Renal cortical epithelial cell (primary cell): Measurements from ENCODE around the gene CCL22. TPM values are rescaled to one million over a fixed set of nuclear protein-coding genes. Genes with fewer than 3 reads are reported as not detected.
A peak's percentile ranks its signal among the peaks of the same experiment; 100 is the strongest.
"Not testable (repeated sequence)": the region's sequence is repeated elsewhere in the genome, so short reads cannot be mapped to it uniquely, and the experiment has no call there.

ENCODE experiments used
- DNase-seq: peaks from one replicate; pipeline ENCODE4 v3.0.0-alpha.2; 2011; ENCODE audit warnings: low read depth
- total RNA-seq: library from RNA; depleted of rRNA; stranded (reverse); fragments of >200 nt; gene quantifications from 2 replicates; pipeline ENCODE4 v1.2.3, GENCODE V29; 2014

Gene CCL22
- total RNA-seq, 1 donor from 2014 or later: not detected

GRCh38 chr16:57394444-57394843 lies 35.9 kb downstream of the CCL22 start:
- peak; percentile 81 for DNase-seq

GRCh38 chr16:57395026-57395425 lies 36.4 kb downstream of the CCL22 start:
- no peak for DNase-seq

GRCh38 chr16:57396786-57397185 lies 38.2 kb downstream of the CCL22 start:
- no peak for DNase-seq

- DNase-seq: not testable (repeated sequence)
These were observed 38.9 kb downstream of the CCL22 start for GRCh38 chr16:57397493-57397892.

GRCh38 chr16:57401943-57402640 lies 43.5 kb downstream of the CCL22 start:
- no peak for DNase-seq

GRCh38 chr16:57403965-57404817 lies 45.6 kb downstream of the CCL22 start, which contains the start of gene CCL17:
TSS of gene CCL17 (plus strand) at chr16:57404767. CDS start at chr16:57413933, 9,166 bp downstream.
- no peak for DNase-seq

GRCh38 chr16:57405097-57405496 lies 46.5 kb downstream of the CCL22 start:
- DNase-seq: no peak

DNA sequence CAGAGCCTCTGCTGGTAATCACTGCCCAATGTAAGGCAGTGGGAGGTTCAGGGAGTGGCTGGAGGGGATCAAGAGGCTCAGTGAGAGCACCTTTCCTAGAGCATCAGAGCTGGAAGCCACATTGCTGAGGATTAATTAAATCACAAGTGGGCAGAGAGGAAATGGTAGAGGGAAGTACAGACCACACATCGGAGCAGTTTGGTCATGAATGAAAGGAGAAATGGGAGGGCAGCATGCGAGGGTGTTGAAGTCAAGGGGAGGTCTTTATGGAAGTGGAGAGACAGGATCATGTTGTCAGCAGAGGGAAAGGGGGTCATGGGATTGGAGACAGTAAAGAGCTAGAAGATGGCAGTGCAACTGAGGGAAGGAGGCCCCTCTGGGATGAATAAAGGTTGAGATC lies 48.3 kb downstream of the CCL22 start:
- DNase-seq: no peak

DNA sequence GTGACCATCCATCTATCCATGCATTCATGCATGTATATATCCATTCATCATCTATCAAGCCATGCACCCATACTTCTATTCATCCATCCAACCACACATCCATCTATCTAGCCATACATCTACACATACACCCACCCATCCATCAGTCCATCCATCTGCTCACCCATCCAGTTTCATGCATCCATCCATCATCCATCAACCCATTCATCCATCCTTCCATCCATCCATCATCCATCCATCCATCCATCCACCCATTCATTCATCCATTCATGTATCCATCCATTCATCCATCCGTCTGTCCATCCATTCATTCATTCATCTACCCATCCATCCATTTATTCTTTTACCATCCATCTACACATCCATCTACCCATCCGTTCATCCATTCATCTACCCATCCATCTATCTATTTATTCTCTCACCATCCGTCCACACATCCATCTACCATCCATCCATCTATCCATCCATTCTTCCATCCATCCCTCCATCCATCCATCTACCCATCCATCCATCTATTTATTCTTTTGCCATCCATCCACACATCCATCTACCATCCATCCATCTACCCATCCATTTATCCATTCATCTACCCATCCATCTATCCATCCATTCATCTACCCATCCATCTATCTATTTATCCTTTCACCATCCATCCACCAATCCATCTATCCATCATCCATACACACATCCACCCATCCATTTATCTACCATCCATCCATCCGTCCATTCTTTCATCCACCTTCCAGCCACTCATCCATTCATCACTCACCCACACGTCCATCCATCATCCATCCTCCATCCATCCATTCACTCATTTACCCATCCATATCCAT lies 49.2 kb downstream of the CCL22 start:
- DNase-seq: no peak

DNA sequence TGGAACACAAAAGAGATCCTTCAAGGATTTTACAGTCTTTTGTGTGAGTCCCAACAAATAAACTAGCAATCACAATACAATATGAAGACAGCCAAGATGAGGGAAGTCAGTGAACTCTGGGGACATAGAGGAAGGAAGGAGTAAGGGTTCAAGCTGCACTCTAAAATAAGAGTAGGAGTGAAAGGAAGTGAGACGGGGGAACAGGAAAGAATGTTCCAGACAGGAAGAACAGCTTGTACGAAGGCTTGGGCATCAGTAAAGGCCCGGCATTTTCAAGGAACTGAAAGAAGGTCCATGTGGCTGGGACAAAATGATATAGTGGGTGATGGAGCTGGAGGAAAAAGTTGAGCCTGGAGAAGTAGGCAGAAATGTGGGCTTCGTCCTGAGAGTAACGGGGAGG lies 50.5 kb downstream of the CCL22 start:
- DNase-seq: no peak

DNA sequence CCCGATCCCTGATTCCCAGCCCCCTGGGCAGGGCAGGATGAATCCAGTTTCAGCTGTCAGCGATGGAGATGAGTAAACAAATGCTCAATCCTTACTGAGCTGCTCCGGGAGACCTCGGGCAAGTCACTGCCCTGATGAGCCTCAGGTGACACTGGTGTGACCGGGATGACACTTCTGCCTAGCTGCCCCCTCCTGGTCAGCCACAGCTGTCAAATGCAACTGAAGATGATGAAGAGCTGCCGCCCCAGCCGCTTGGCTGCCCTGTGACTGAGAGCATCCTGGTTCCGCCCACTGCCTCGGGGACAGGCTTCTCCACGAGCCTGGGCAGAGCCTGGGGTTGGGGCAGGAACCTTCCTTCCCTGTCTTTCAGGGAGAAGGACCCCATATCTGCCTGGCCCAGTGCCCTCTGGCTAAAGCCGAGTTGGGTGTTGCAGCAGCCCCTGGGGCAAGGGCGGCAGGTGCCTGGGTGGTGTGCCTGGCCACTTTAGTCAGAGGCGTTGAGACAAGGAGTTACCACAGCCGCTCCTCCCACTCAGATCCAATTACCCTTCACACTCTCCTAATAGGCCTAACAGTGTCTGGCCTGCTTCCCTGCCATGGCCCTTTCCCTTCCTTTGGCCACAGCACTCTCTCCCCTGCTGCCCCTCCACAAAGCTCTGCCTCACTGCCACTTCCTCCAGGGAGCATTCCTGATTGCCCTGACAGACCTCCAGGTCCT lies 51.4 kb downstream of the CCL22 start:
- no peak for DNase-seq

DNA sequence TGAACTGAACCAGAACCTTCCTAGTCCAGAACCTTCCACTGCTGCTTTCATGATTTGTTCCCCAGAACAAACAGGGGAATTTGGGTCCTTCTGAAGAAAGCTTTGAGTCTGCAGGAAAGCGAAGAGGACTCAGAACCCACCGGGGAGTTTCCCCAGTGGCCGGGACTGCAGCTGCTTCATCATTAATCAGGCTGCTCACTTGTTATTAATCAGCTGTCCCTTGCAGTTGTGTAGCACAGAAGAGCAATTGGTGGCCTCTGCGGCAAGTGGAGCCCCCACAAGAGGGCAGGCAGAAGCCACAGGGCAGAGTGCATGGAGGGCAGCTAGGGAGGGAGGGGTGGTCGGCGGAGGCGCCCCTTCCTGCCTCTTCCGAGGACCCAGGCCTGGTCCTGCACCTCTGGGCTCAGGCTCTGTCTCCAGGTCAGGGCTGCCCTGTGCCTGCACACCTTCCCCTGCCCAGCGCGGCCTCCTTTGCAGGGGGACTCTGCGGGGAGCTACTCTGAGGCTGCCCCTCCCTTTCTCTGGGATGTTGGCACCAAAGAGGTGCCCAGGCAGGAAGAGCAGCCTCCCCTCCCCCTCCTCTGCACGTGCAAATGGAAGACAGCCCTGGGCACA lies 52.9 kb downstream of the CCL22 start:
- no peak for DNase-seq

GRCh38 chr16:57412584-57412983 lies 54.0 kb downstream of the CCL22 start:
- DNase-seq: no peak

DNA sequence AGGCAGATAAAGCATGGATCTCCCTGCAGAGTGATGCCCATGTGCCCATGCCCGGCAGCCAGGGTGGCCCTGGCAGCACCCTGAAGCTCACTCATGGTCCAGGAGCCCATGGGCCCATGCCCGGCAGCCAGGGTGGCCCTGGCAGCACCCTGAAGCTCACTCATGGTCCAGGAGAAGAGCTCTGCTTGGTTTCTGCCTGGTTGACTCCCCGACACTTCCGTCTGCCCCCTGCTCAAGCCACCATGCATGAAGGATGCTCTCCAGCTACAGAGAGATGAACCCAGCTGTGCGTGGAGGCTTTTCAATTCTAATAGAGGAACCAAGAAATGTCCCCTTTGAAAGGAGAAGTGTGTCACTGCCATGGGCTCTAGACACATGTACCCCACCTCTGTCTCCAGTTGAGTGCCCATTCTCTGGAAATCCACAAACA lies 54.7 kb downstream of the CCL22 start:
- DNase-seq: no peak

GRCh38 chr16:57413733-57414132 lies 55.1 kb downstream of the CCL22 start:
- DNase-seq: no peak

Other genes starting within 250 kb of the CCL22 start
- 92.2 and 93.6 TPM in 2 replicates for gene PSME3IP1, start 172.7 kb upstream of the CCL22 start, total RNA-seq
- gene RSPRY1, start 172.5 kb upstream of the CCL22 start, total RNA-seq: 73.8 and 91.1 TPM in 2 replicates
- gene ARL2BP, start 113.5 kb upstream of the CCL22 start, total RNA-seq: 71.2 and 105 TPM in 2 replicates
- gene PLLP, start 74.1 kb upstream of the CCL22 start, total RNA-seq: 20.6 and 66.5 TPM in 2 replicates
- 10.1 and 12.5 TPM in 2 replicates for gene CX3CL1, start 13.7 kb downstream of the CCL22 start, total RNA-seq
- not detected in 2 replicates for gene CCL17, start 46.0 kb downstream of the CCL22 start, total RNA-seq
- 60.6 and 78.1 TPM in 2 replicates for gene CIAPIN1, start 88.6 kb downstream of the CCL22 start, total RNA-seq
- gene COQ9, start 88.7 kb downstream of the CCL22 start, total RNA-seq: 53.3 and 95.2 TPM in 2 replicates
- 78.5 and 83.8 TPM in 2 replicates for gene POLR2C, start 103.9 kb downstream of the CCL22 start, total RNA-seq
- gene DOK4, start 127.7 kb downstream of the CCL22 start, total RNA-seq: 50.2 and 72.3 TPM in 2 replicates
- 13.9 and 27.3 TPM in 2 replicates for gene CCDC102A, start 177.8 kb downstream of the CCL22 start, total RNA-seq
- gene ADGRG5, start 183.9 kb downstream of the CCL22 start, total RNA-seq: not detected in 2 replicates